GM21619 (cell line): ENCODE measurements around the gene CPA1.
"Not testable (repeated sequence)": the region's sequence is repeated elsewhere in the genome, so short reads cannot be mapped to it uniquely, and the experiment has no call there.

Experiments used
- ATAC-seq: cut with Tn5 transposase; IDR thresholded peaks from one replicate; pipeline ENCODE4 v1.9.1; 2021; ENCODE audit not compliant: unreplicated experiment

CPA1 gene

GRCh38 chr7:130371046-130371445, 9.2 kb upstream of the CPA1 start:
- ATAC-seq = no peak

GRCh38 chr7:130372402-130373165, 7.7 kb upstream of the CPA1 start:
- no peak for ATAC-seq

GRCh38 chr7:130374507-130374906, 5.8 kb upstream of the CPA1 start:
- ATAC-seq = no peak

- ATAC-seq = not testable (repeated sequence)
These were observed 3.8 kb upstream of the CPA1 start for GRCh38 chr7:130376461-130376860.

- no peak for ATAC-seq
These were observed 3.1 kb upstream of the CPA1 start for GRCh38 chr7:130377178-130377577.

- ATAC-seq = no peak
These were observed 1.3 kb upstream of the CPA1 start for GRCh38 chr7:130379019-130379418.

GRCh38 chr7:130379532-130379920, 768 bp upstream of the CPA1 start:
- no peak for ATAC-seq

- ATAC-seq = no peak
These were observed 664 bp downstream of the CPA1 start for GRCh38 chr7:130380861-130381455.

- no peak for ATAC-seq
These were observed 1.4 kb downstream of the CPA1 start for GRCh38 chr7:130381468-130382312.

- ATAC-seq = no peak
These were observed 3.1 kb downstream of the CPA1 start for GRCh38 chr7:130383187-130383980.

GRCh38 chr7:130384371-130384801, 4.1 kb downstream of the CPA1 start:
- no peak for ATAC-seq

GRCh38 chr7:130384841-130385599, 4.7 kb downstream of the CPA1 start:
- ATAC-seq = no peak

- no peak for ATAC-seq
These were observed 5.3 kb downstream of the CPA1 start for GRCh38 chr7:130385600-130386066.

GRCh38 chr7:130386876-130387275, 6.6 kb downstream of the CPA1 start:
- no peak for ATAC-seq

- no peak for ATAC-seq
These were observed 7.0 kb downstream of the CPA1 start for GRCh38 chr7:130387306-130387627.

GRCh38 chr7:130387628-130388403, 7.5 kb downstream of the CPA1 start:
- ATAC-seq = no peak

- ATAC-seq = no peak
These were observed 8.4 kb downstream of the CPA1 start for GRCh38 chr7:130388671-130389070.

GRCh38 chr7:130390486-130390885, 10.2 kb downstream of the CPA1 start:
- ATAC-seq = no peak

- no peak for ATAC-seq
These were observed 12.8 kb downstream of the CPA1 start for GRCh38 chr7:130393101-130393561.
